ENCODE measurements around the gene SNAP29.
"Not testable (repeated sequence)": the region's sequence is repeated elsewhere in the genome, so short reads cannot be mapped to it uniquely, and the experiment has no call there.

Gene SNAP29

GRCh38 chr22:20823264-20823663, 35.5 kb upstream of the SNAP29 start:
- H3K9me3 Mint-ChIP-seq = no peaks in the 10 kb centered on the region
- H3K27ac Mint-ChIP-seq = no peak overlapping the region
- peaks cover 23% of the 10 kb centered on the region for H3K36me3 Mint-ChIP-seq (ENCODE audit: low read depth)
- no peak for DNase-seq (ENCODE audit: low spot score)
- no peaks in the 10 kb centered on the region for H3K4me1 Mint-ChIP-seq (ENCODE audit: low read depth)
- no peaks in the 10 kb centered on the region for H3K27me3 Mint-ChIP-seq (ENCODE audit: low read depth)
- H3K4me3 Mint-ChIP-seq = no peak overlapping the region

GRCh38 chr22:20825216-20825615, 33.6 kb upstream of the SNAP29 start:
- not testable (repeated sequence) for H3K9me3 Mint-ChIP-seq; H3K27me3 Mint-ChIP-seq (ENCODE audit: low read depth); DNase-seq (ENCODE audit: low spot score); H3K4me3 Mint-ChIP-seq; H3K27ac Mint-ChIP-seq; H3K4me1 Mint-ChIP-seq (ENCODE audit: low read depth)
- H3K36me3 Mint-ChIP-seq (ENCODE audit: low read depth) = peaks cover 28% of the 10 kb centered on the region

DNA sequence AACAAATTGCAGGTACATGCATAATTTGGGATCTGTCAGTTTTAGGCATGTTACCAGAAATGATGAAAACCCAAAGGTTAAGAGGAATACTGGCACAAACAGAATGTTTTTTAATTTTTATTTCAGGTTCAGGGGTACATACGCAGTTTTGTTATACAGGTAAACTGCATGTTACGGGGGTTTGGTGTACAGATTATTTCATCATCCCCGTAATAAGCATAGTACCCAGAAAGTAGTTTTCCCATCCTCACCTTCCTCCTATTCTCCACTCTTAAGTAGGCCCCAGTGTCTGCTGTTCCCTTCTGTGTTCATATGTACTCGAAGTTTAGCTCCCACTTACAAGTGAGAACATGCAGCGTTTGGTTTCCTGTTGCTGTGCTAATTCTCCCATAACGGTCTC, 33.2 kb upstream of the SNAP29 start:
- H3K27ac Mint-ChIP-seq = no peak overlapping the region
- H3K4me1 Mint-ChIP-seq (ENCODE audit: low read depth) = no peaks in the 10 kb centered on the region
- H3K36me3 Mint-ChIP-seq (ENCODE audit: low read depth) = peaks cover 32% of the 10 kb centered on the region
- DNase-seq (ENCODE audit: low spot score) = no peak
- no peak overlapping the region for H3K4me3 Mint-ChIP-seq
- H3K27me3 Mint-ChIP-seq (ENCODE audit: low read depth) = no peaks in the 10 kb centered on the region
- H3K9me3 Mint-ChIP-seq = no peaks in the 10 kb centered on the region

DNA sequence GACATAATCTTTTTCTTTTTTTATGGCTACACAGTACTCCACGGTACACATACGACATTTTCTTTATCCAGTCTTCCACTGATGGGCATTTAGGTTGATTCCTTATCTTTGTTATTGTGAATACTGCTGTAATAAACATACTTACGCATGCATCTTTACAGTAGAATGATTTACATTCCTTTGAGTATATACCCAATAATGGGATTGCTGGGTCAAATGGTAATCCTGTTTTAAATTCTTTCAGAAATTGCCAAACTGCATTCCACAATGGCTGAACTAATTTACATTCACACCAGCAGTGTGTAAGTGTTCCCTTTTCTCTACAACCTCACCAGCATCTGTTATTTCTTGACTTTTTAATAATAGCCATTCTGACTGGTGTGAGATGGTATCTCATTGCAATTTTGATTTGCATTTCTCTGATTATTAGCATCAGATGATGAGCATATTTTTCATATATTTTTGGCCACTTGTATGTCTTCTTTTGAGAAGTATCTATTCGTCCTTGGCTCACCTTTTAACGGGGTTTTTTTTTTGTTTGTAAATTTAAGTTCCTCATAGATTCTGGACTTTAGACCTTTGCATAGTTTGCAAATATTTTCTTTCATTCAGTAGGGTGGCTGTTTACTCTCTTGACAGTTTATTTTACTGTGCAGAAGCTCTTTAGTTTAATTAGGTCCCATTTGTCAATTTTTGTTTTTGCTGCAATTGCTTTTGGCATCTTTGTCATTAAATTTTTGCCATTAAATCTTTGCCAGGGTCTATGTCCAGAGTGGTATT, 32.2 kb upstream of the SNAP29 start:
- H3K27me3 Mint-ChIP-seq (ENCODE audit: low read depth); H3K4me3 Mint-ChIP-seq; H3K4me1 Mint-ChIP-seq (ENCODE audit: low read depth); H3K9me3 Mint-ChIP-seq; DNase-seq (ENCODE audit: low spot score); H3K27ac Mint-ChIP-seq: not testable (repeated sequence)
- peaks cover 37% of the 10 kb centered on the region for H3K36me3 Mint-ChIP-seq (ENCODE audit: low read depth)

- H3K4me3 Mint-ChIP-seq = no peak overlapping the region
- H3K27me3 Mint-ChIP-seq (ENCODE audit: low read depth) = no peaks in the 10 kb centered on the region
- no peaks in the 10 kb centered on the region for H3K4me1 Mint-ChIP-seq (ENCODE audit: low read depth)
- H3K9me3 Mint-ChIP-seq = no peaks in the 10 kb centered on the region
- peaks cover 50% of the 10 kb centered on the region for H3K36me3 Mint-ChIP-seq (ENCODE audit: low read depth)
- DNase-seq (ENCODE audit: low spot score) = no peak
- no peak overlapping the region for H3K27ac Mint-ChIP-seq
Measured at GRCh38 chr22:20829491-20830134, 29.2 kb upstream of the SNAP29 start.

DNA sequence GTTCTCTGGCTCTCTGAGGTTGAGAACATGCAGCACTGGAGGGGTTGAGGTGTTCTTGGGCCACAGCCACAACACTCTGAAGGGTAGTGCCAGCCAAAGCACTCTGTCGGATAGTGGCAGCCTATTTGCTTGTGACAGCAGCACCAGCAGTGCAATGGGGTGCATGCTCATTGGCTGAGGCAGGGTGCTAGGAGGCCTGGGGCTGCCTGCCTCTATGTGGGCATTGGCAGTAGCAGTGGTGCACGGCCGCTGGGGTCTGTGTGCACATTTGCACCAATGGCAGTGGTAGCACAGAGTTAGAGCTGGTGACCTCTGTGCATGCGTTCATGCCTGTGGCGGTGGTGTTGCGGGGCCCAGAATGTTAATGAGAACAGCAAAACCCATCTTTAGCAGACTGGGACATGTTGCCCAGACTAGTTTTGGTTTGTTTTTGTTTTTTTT, 25.6 kb upstream of the SNAP29 start:
- DNase-seq (ENCODE audit: low spot score) = no peak
- Mint-ChIP-seq H3K9me3 (no peaks in the 10 kb centered on the region), H3K4me3 (no peak overlapping the region), H3K27ac (no peak overlapping the region), H3K36me3 (ENCODE audit: low read depth) (peaks cover 42% of the 10 kb centered on the region), H3K27me3 (ENCODE audit: low read depth) (no peaks in the 10 kb centered on the region), H3K4me1 (ENCODE audit: low read depth) (peaks cover 3% of the 10 kb centered on the region)

DNA sequence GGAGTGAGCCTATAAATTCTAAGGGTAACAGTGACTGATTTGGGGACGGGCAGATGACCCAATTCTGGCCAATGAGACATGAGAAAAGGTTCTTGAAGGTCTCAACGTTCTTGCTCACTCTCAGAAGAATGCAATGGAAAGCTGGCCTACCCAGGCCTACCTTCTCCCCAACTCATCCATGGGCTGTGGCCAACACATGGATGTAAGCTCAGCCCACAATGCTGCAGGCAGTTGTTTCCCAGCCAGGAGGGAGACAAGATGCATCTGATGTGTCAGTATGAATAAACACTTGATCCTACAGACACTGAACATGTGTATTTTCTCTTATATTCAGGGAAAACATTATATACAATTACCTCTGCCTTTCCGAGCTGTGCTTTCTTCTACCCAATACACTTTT, 24.6 kb upstream of the SNAP29 start:
- Mint-ChIP-seq H3K27me3 (ENCODE audit: low read depth) (no peaks in the 10 kb centered on the region), H3K4me3 (no peak overlapping the region), H3K36me3 (ENCODE audit: low read depth) (peaks cover 35% of the 10 kb centered on the region), H3K27ac (no peak overlapping the region), H3K9me3 (no peaks in the 10 kb centered on the region), H3K4me1 (ENCODE audit: low read depth) (peaks cover 7% of the 10 kb centered on the region)
- no peak for DNase-seq (ENCODE audit: low spot score)

DNA sequence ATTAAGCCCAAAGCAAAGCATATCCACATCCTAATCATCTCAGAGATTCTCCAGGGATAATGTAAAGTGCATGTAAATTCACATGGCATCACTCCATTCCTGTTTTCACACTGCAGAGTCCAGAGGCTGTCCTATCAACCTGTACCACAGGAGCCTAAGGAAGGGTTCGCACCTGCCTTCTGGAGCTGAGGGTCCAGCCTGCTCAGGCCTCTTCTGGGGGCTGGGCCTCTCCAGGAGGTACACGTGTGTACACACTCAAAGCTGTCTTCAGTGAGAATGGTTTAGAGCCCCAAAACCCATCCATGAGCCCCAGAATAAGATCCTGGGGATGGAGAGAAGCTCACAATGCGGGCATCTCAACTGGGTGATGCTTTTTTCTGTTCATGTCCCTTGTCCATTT, 24.1 kb upstream of the SNAP29 start:
- no peak for DNase-seq (ENCODE audit: low spot score)
- Mint-ChIP-seq H3K9me3 (no peaks in the 10 kb centered on the region), H3K36me3 (ENCODE audit: low read depth) (peaks cover 33% of the 10 kb centered on the region), H3K4me3 (no peak overlapping the region), H3K4me1 (ENCODE audit: low read depth) (peaks cover 9% of the 10 kb centered on the region), H3K27me3 (ENCODE audit: low read depth) (no peaks in the 10 kb centered on the region), H3K27ac (peak overlapping the region; percentile 31)

GRCh38 chr22:20836987-20837823, 21.6 kb upstream of the SNAP29 start:
- no peak for DNase-seq (ENCODE audit: low spot score)
- no peaks in the 10 kb centered on the region for H3K9me3 Mint-ChIP-seq
- peaks cover 25% of the 10 kb centered on the region for H3K4me1 Mint-ChIP-seq (ENCODE audit: low read depth)
- no peaks in the 10 kb centered on the region for H3K27me3 Mint-ChIP-seq (ENCODE audit: low read depth)
- no peak overlapping the region for H3K4me3 Mint-ChIP-seq
- H3K27ac Mint-ChIP-seq = no peak overlapping the region
- H3K36me3 Mint-ChIP-seq (ENCODE audit: low read depth) = peaks cover 16% of the 10 kb centered on the region

- not testable (repeated sequence) for H3K27ac Mint-ChIP-seq; H3K27me3 Mint-ChIP-seq (ENCODE audit: low read depth)
- peaks cover 28% of the 10 kb centered on the region for H3K4me1 Mint-ChIP-seq (ENCODE audit: low read depth)
Measured at GRCh38 chr22:20839354-20839753, 19.5 kb upstream of the SNAP29 start.

GRCh38 chr22:20839837-20840645, 18.8 kb upstream of the SNAP29 start:
- peak overlapping the region; percentile 15 for H3K27ac Mint-ChIP-seq
- H3K36me3 Mint-ChIP-seq (ENCODE audit: low read depth) = no peaks in the 10 kb centered on the region
- no peak for DNase-seq (ENCODE audit: low spot score)
- H3K27me3 Mint-ChIP-seq (ENCODE audit: low read depth) = no peaks in the 10 kb centered on the region
- H3K4me1 Mint-ChIP-seq (ENCODE audit: low read depth) = peaks cover 28% of the 10 kb centered on the region
- no peak overlapping the region for H3K4me3 Mint-ChIP-seq
- H3K9me3 Mint-ChIP-seq = no peaks in the 10 kb centered on the region

More at GRCh38 chr22:20839354-20839753, 19.5 kb upstream of the SNAP29 start:
- not testable (repeated sequence) for H3K9me3 Mint-ChIP-seq; DNase-seq (ENCODE audit: low spot score); H3K4me3 Mint-ChIP-seq; H3K36me3 Mint-ChIP-seq (ENCODE audit: low read depth)

DNA sequence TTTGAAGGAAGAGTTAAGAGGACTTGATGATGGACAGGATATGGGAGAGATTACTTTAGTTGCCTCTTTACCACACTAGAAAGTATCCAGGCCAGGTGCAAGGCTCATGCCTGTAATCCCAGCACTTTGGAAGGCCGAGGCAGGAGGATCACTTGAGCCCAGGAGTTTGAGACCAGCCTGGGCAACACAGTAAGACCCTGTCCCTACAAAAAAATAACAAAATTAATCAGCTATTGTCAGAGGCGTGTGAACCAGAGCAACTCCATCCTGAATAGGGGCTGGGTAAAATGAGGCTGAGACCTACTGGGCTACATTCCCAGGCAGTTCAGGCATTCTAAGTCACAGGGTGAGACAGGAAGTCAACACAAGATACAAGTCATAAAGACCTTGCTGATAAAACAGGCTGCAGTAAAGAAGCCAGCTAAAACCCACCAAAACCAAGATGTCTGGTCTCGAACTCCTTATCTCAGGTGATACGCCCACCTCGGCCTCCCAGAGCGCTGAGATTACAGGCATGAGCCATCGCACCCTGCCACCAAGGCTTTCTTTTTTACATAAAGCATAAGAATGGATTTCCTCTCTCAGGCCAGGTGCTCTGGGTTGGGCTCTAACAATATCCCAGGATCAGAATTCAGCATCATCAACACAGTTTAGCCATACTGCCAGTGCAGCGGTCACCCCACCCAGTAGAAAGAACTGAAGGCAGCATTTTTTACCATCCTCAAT, 18.0 kb upstream of the SNAP29 start:
- DNase-seq (ENCODE audit: low spot score) = peak; percentile 47
- no peaks in the 10 kb centered on the region for H3K27me3 Mint-ChIP-seq (ENCODE audit: low read depth)
- peak overlapping the region; percentile 15 for H3K27ac Mint-ChIP-seq
- H3K9me3 Mint-ChIP-seq = no peaks in the 10 kb centered on the region
- peaks cover 28% of the 10 kb centered on the region for H3K4me1 Mint-ChIP-seq (ENCODE audit: low read depth)
- no peaks in the 10 kb centered on the region for H3K36me3 Mint-ChIP-seq (ENCODE audit: low read depth)
- no peak overlapping the region for H3K4me3 Mint-ChIP-seq

DNA sequence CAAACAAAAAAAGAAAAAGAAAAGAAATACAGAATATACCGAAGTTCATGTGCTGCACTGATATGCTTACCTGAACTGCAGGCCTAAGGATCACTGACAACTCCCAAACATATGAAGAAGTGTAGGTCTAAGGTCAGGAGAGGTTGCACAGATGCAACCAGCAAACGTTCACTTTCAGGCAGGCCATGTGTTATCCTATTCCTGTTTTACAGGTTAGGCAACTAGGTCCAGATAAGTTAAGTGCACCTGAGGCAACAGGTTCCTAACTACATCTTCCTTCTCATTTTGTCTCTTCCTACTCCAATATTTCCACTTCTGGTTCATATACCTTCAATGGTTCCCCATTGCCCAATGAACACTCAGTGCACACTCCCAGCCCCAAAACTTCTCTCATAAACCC, 15.3 kb upstream of the SNAP29 start:
- H3K9me3 Mint-ChIP-seq = no peaks in the 10 kb centered on the region
- H3K4me1 Mint-ChIP-seq (ENCODE audit: low read depth) = peaks cover 22% of the 10 kb centered on the region
- no peak overlapping the region for H3K4me3 Mint-ChIP-seq
- no peak overlapping the region for H3K27ac Mint-ChIP-seq
- H3K36me3 Mint-ChIP-seq (ENCODE audit: low read depth) = no peaks in the 10 kb centered on the region
- no peak for DNase-seq (ENCODE audit: low spot score)
- H3K27me3 Mint-ChIP-seq (ENCODE audit: low read depth) = no peaks in the 10 kb centered on the region

Data from T-helper 2 cell treated with Interferon-gamma antibody and Interleukin-4, amounts not matched to agents 5 μg/mL and 100 μg/mL, for 36 hours (primary cell).